Uterus (tissue), 2 donors: Measurements from ENCODE around the gene S100A16.

Experiments
- CTCF ChIP-seq, 4 experiments: fragments of 200-600 bp in 2 of 4; fragments of 450-650 bp in 2 of 4; sonication (generic) in 2 of 4; IDR thresholded peaks; one replicate each; pipeline ENCODE4 v1.5.1; 2016 to 2019; ENCODE audit warnings: antibody characterized with exemption in 4 of 4, mild to moderate bottlenecking in 2 of 4, moderate library complexity in 1 of 4
- POLR2A ChIP-seq, 2 donors: fragments of 450-650 bp; IDR thresholded peaks; one replicate each; pipeline ENCODE4 v1.6.1; 2016; ENCODE audit warnings: antibody characterized with exemption in 2 of 2, mild to moderate bottlenecking in 1 of 2, moderate library complexity in 1 of 2

- no peak for TF ChIP-seq CTCF (IDR thresholded peaks at IDR 0.05)
- TF ChIP-seq POLR2A (IDR thresholded peaks at IDR 0.05) = no peak
Observed at GRCh38 chr1:153628638-153629342, 15.9 kb upstream of the S100A16 start.
